ENCODE results near the gene TFAP2E.

DNA sequence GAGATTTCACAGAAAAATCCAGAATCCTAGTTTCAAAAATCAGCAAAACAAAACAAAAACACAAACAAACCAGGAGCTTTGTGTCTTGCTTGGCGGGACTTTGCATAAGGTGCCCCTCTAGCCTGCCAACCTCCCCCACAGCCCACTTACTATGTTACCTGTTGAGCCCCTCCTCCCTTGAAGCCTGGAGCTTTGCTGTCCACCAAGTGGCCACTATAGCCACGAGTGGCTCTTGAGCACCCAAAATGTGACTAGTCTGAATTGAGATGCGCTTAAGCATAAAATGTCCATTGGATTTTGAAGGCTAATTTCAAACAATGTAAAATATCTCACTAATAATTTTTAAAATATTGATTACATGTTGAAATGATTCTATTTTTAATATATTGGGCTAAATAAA is 12.2 kb downstream of the TFAP2E start:
- no peak for TF ChIP-seq FOXM1 (IDR thresholded peaks at IDR 0.05; ENCODE audit: borderline replicate concordance, low read depth)
- no peak for TF ChIP-seq RAD21 (IDR thresholded peaks at IDR 0.05; ENCODE audit: low read depth)
- TF ChIP-seq EGR1 (IDR thresholded peaks at IDR 0.05), result no peak
- TF ChIP-seq, protein P1, sequence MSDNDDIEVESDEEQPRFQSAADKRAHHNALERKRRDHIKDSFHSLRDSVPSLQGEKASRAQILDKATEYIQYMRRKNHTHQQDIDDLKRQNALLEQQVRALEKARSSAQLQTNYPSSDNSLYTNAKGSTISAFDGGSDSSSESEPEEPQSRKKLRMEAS (IDR thresholded peaks at IDR 0.05), result no peak
- no peak for TF ChIP-seq TEAD4 (IDR thresholded peaks at IDR 0.05)
- no peak for TF ChIP-seq TAF1 (IDR thresholded peaks at IDR 0.05; ENCODE audit: low read depth)
- TF ChIP-seq EP300 (IDR thresholded peaks at IDR 0.05; ENCODE audit: borderline replicate concordance), result no peak
- TF ChIP-seq, protein P2, sequence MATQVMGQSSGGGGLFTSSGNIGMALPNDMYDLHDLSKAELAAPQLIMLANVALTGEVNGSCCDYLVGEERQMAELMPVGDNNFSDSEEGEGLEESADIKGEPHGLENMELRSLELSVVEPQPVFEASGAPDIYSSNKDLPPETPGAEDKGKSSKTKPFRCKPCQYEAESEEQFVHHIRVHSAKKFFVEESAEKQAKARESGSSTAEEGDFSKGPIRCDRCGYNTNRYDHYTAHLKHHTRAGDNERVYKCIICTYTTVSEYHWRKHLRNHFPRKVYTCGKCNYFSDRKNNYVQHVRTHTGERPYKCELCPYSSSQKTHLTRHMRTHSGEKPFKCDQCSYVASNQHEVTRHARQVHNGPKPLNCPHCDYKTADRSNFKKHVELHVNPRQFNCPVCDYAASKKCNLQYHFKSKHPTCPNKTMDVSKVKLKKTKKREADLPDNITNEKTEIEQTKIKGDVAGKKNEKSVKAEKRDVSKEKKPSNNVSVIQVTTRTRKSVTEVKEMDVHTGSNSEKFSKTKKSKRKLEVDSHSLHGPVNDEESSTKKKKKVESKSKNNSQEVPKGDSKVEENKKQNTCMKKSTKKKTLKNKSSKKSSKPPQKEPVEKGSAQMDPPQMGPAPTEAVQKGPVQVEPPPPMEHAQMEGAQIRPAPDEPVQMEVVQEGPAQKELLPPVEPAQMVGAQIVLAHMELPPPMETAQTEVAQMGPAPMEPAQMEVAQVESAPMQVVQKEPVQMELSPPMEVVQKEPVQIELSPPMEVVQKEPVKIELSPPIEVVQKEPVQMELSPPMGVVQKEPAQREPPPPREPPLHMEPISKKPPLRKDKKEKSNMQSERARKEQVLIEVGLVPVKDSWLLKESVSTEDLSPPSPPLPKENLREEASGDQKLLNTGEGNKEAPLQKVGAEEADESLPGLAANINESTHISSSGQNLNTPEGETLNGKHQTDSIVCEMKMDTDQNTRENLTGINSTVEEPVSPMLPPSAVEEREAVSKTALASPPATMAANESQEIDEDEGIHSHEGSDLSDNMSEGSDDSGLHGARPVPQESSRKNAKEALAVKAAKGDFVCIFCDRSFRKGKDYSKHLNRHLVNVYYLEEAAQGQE (IDR thresholded peaks at IDR 0.05; ENCODE audit: low read depth), result no peak
- TF ChIP-seq CEBPB (IDR thresholded peaks at IDR 0.05), result no peak
- TF ChIP-seq YY1 (IDR thresholded peaks at IDR 0.05; ENCODE audit: low read depth), result no peak
- TF ChIP-seq CREB1 (IDR thresholded peaks at IDR 0.05; ENCODE audit: low read depth), result no peak
- TF ChIP-seq NFIC (IDR thresholded peaks at IDR 0.05), result no peak
- TF ChIP-seq, protein P3, sequence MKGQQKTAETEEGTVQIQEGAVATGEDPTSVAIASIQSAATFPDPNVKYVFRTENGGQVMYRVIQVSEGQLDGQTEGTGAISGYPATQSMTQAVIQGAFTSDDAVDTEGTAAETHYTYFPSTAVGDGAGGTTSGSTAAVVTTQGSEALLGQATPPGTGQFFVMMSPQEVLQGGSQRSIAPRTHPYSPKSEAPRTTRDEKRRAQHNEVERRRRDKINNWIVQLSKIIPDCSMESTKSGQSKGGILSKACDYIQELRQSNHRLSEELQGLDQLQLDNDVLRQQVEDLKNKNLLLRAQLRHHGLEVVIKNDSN (IDR thresholded peaks at IDR 0.05), result no peak

Measured in Ishikawa (cell line).